ENCODE results near the gene GLT8D1. TPM values are rescaled to one million over a fixed set of nuclear protein-coding genes. Genes with fewer than 3 reads are reported as not detected.

GLT8D1 gene
- total and polyA plus RNA-seq, 2 experiments from 2014 or later = 30.0 to 40.8 TPM

DNA sequence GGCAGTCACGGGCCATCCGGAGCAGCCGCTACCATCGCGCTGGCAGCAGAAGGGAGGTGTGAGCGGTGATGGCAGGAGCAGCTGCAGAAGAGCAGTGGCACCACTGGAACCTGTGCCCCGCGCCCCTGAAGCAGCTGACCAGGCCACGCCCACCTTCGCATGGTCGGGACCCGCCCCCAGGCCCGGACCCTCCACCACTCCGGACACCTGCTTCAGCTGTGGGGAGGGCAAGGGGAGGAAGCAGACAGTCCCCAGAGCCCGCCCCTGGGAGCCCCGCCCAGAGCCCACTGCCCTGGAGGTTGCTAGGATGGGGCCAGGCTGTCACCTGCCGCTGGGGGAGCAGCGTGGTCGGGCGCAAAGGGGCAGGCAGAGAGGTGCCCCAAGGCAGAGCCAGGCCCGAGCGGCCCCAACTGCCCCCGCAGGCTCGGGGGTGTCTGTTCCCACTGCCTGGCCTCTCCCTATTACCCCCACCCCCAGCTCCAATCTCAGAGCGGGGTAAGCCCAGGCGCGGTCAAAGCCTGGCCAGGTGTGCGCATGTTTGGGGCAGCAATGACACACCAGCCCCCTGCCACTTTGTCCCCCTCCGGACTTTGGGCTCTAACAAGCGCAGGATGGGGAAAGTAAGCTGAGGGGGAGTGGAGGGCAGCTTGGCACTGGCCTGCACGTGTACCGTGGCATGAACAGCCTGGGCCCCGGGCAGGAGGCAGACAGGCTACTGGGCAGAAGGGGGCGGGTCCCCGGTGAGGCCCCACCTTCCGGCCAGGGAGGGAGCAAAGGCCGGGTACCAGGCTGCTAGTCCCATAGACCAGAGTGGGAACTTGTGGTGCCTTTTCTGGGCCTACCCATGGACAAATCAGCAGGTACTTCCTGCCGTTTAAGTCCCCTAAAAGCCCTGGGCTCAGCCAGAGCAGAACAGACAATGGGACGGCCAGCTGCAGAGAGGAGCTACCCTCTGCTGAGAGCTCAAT lies 9.0 kb upstream of the GLT8D1 start:
- H3K4me1 Mint-ChIP-seq = peaks cover 12% of the 10 kb centered on the region
- no peaks in the 10 kb centered on the region for H3K9me2 ChIP-seq (ENCODE audit: insufficient read depth)
- H3K27ac Mint-ChIP-seq = no peak overlapping the region
- H3K4me3 ChIP-seq = peak overlapping the region; percentile 78
- no peaks in the 10 kb centered on the region for H4K20me1 ChIP-seq (replicated peaks; ENCODE audit: insufficient read depth)
- ATAC-seq = peak; percentile 97
- peak overlapping the region; percentile 70 for H3K4me3 Mint-ChIP-seq
- H2AFZ ChIP-seq = 0 out of 2 replicates have a peak overlapping the region, but pooled peaks have one; percentile 69
- H3F3A ChIP-seq (replicated peaks; ENCODE audit: low read depth) = peaks cover 6% of the 10 kb centered on the region; the same call in 1 of the 2 replicates
- no peaks in the 10 kb centered on the region for H3K9me3 Mint-ChIP-seq
- H3K36me3 ChIP-seq (ENCODE audit: insufficient read depth) = no peaks in the 10 kb centered on the region
- peak; percentile 95 for DNase-seq (ENCODE audit: low spot score)
- peaks cover 7% of the 10 kb centered on the region; the same call in 1 of the 2 replicates for H3K4me1 ChIP-seq (ENCODE audit: insufficient read depth)
- no peaks in the 10 kb centered on the region for H3K27me3 ChIP-seq (ENCODE audit: insufficient read depth)
- no peaks in the 10 kb centered on the region; the same call in 1 of the 2 replicates for H3K79me2 ChIP-seq (replicated peaks; ENCODE audit: insufficient read depth)
- peak overlapping the region; percentile 92 for H3K4me2 ChIP-seq
- peak overlapping the region; percentile 90; the same call in 1 of the 2 replicates for H3K27ac ChIP-seq (ENCODE audit: low read depth)
- H3K36me3 Mint-ChIP-seq (ENCODE audit: low read depth) = peaks cover 7% of the 10 kb centered on the region; the same call in 2 of the 3 replicates
- peaks cover 3% of the 10 kb centered on the region for H3K27me3 Mint-ChIP-seq (ENCODE audit: insufficient read depth, low read depth, poor library complexity)
- TF ChIP-seq, protein P1, sequence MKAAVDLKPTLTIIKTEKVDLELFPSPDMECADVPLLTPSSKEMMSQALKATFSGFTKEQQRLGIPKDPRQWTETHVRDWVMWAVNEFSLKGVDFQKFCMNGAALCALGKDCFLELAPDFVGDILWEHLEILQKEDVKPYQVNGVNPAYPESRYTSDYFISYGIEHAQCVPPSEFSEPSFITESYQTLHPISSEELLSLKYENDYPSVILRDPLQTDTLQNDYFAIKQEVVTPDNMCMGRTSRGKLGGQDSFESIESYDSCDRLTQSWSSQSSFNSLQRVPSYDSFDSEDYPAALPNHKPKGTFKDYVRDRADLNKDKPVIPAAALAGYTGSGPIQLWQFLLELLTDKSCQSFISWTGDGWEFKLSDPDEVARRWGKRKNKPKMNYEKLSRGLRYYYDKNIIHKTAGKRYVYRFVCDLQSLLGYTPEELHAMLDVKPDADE (IDR thresholded peaks at IDR 0.05) = no peak
- TF ChIP-seq, protein P2, sequence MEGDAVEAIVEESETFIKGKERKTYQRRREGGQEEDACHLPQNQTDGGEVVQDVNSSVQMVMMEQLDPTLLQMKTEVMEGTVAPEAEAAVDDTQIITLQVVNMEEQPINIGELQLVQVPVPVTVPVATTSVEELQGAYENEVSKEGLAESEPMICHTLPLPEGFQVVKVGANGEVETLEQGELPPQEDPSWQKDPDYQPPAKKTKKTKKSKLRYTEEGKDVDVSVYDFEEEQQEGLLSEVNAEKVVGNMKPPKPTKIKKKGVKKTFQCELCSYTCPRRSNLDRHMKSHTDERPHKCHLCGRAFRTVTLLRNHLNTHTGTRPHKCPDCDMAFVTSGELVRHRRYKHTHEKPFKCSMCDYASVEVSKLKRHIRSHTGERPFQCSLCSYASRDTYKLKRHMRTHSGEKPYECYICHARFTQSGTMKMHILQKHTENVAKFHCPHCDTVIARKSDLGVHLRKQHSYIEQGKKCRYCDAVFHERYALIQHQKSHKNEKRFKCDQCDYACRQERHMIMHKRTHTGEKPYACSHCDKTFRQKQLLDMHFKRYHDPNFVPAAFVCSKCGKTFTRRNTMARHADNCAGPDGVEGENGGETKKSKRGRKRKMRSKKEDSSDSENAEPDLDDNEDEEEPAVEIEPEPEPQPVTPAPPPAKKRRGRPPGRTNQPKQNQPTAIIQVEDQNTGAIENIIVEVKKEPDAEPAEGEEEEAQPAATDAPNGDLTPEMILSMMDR (conservative IDR thresholded peaks at IDR 0.05; ENCODE audit: low read depth in 2 of 2) = 0 out of 4 replicates have a peak, but pooled peaks of 1 of the 2 experiments have one; percentile 8
- TF ChIP-seq STAT1 (IDR thresholded peaks at IDR 0.05; ENCODE audit: unreplicated experiment) = no peak
- TF ChIP-seq, protein P3, sequence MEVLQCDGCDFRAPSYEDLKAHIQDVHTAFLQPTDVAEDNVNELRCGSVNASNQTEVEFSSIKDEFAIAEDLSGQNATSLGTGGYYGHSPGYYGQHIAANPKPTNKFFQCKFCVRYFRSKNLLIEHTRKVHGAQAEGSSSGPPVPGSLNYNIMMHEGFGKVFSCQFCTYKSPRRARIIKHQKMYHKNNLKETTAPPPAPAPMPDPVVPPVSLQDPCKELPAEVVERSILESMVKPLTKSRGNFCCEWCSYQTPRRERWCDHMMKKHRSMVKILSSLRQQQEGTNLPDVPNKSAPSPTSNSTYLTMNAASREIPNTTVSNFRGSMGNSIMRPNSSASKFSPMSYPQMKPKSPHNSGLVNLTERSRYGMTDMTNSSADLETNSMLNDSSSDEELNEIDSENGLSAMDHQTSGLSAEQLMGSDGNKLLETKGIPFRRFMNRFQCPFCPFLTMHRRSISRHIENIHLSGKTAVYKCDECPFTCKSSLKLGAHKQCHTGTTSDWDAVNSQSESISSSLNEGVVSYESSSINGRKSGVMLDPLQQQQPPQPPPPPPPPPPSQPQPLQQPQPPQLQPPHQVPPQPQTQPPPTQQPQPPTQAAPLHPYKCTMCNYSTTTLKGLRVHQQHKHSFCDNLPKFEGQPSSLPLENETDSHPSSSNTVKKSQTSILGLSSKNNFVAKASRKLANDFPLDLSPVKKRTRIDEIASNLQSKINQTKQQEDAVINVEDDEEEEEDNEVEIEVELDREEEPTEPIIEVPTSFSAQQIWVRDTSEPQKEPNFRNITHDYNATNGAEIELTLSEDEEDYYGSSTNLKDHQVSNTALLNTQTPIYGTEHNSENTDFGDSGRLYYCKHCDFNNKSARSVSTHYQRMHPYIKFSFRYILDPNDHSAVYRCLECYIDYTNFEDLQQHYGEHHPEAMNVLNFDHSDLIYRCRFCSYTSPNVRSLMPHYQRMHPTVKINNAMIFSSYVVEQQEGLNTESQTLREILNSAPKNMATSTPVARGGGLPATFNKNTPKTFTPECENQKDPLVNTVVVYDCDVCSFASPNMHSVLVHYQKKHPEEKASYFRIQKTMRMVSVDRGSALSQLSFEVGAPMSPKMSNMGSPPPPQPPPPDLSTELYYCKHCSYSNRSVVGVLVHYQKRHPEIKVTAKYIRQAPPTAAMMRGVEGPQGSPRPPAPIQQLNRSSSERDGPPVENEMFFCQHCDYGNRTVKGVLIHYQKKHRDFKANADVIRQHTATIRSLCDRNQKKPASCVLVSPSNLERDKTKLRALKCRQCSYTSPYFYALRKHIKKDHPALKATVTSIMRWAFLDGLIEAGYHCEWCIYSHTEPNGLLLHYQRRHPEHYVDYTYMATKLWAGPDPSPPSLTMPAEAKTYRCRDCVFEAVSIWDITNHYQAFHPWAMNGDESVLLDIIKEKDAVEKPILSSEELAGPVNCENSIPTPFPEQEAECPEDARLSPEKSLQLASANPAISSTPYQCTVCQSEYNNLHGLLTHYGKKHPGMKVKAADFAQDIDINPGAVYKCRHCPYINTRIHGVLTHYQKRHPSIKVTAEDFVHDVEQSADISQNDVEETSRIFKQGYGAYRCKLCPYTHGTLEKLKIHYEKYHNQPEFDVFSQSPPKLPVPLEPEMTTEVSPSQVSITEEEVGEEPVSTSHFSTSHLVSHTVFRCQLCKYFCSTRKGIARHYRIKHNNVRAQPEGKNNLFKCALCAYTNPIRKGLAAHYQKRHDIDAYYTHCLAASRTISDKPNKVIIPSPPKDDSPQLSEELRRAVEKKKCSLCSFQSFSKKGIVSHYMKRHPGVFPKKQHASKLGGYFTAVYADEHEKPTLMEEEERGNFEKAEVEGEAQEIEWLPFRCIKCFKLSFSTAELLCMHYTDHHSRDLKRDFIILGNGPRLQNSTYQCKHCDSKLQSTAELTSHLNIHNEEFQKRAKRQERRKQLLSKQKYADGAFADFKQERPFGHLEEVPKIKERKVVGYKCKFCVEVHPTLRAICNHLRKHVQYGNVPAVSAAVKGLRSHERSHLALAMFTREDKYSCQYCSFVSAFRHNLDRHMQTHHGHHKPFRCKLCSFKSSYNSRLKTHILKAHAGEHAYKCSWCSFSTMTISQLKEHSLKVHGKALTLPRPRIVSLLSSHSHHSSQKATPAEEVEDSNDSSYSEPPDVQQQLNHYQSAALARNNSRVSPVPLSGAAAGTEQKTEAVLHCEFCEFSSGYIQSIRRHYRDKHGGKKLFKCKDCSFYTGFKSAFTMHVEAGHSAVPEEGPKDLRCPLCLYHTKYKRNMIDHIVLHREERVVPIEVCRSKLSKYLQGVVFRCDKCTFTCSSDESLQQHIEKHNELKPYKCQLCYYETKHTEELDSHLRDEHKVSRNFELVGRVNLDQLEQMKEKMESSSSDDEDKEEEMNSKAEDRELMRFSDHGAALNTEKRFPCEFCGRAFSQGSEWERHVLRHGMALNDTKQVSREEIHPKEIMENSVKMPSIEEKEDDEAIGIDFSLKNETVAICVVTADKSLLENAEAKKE (CRISPR knock-in tag; IDR thresholded peaks at IDR 0.05) = peak; percentile 39; the same call in 1 of the 2 replicates
- TF ChIP-seq ZNF331 (CRISPR knock-in tag; IDR thresholded peaks at IDR 0.05; ENCODE audit: low read depth) = no peak
- TF ChIP-seq EZH2 (IDR thresholded peaks at IDR 0.05; ENCODE audit: low read depth, unreplicated experiment) = no peak
- no peak for TF ChIP-seq EZH2phosphoT487 (IDR thresholded peaks at IDR 0.05; ENCODE audit: unreplicated experiment)
- TF ChIP-seq ZNF114 (CRISPR knock-in tag; IDR thresholded peaks at IDR 0.05) = no peak
- TF ChIP-seq JUNB (IDR thresholded peaks at IDR 0.05; ENCODE audit: unreplicated experiment) = no peak
- TF ChIP-seq, protein P4, sequence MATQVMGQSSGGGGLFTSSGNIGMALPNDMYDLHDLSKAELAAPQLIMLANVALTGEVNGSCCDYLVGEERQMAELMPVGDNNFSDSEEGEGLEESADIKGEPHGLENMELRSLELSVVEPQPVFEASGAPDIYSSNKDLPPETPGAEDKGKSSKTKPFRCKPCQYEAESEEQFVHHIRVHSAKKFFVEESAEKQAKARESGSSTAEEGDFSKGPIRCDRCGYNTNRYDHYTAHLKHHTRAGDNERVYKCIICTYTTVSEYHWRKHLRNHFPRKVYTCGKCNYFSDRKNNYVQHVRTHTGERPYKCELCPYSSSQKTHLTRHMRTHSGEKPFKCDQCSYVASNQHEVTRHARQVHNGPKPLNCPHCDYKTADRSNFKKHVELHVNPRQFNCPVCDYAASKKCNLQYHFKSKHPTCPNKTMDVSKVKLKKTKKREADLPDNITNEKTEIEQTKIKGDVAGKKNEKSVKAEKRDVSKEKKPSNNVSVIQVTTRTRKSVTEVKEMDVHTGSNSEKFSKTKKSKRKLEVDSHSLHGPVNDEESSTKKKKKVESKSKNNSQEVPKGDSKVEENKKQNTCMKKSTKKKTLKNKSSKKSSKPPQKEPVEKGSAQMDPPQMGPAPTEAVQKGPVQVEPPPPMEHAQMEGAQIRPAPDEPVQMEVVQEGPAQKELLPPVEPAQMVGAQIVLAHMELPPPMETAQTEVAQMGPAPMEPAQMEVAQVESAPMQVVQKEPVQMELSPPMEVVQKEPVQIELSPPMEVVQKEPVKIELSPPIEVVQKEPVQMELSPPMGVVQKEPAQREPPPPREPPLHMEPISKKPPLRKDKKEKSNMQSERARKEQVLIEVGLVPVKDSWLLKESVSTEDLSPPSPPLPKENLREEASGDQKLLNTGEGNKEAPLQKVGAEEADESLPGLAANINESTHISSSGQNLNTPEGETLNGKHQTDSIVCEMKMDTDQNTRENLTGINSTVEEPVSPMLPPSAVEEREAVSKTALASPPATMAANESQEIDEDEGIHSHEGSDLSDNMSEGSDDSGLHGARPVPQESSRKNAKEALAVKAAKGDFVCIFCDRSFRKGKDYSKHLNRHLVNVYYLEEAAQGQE (IDR thresholded peaks at IDR 0.05; ENCODE audit: unreplicated experiment) = no peak
- TF ChIP-seq POLR2AphosphoS5 (IDR thresholded peaks at IDR 0.05; ENCODE audit: low read depth) = no peak
- TF ChIP-seq CREB1 (CRISPR knock-in tag; IDR thresholded peaks at IDR 0.05; ENCODE audit: low read depth) = no peak

Data from GM23338 (cell line).